ENCODE data around the gene IL6R.

DNA sequence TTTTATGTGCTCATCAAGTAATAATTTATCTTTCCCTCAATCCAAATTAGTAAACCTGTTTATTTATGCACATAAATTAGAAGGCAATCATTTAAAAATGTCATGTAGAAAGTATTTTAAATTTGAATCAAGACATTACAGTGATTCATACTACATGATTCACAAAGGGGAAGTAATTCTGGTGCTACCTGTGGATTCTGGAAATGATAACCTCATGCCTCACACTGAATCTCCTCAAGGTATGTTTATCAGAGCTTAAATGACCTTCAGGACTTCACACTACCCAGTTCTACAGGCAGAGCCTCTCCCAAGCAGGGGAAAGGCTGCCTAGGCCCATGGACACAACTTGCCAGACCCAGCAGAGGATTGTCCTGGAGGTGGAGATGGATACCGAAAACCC is 71.6 kb downstream of the IL6R start:
- TF ChIP-seq, protein P1, sequence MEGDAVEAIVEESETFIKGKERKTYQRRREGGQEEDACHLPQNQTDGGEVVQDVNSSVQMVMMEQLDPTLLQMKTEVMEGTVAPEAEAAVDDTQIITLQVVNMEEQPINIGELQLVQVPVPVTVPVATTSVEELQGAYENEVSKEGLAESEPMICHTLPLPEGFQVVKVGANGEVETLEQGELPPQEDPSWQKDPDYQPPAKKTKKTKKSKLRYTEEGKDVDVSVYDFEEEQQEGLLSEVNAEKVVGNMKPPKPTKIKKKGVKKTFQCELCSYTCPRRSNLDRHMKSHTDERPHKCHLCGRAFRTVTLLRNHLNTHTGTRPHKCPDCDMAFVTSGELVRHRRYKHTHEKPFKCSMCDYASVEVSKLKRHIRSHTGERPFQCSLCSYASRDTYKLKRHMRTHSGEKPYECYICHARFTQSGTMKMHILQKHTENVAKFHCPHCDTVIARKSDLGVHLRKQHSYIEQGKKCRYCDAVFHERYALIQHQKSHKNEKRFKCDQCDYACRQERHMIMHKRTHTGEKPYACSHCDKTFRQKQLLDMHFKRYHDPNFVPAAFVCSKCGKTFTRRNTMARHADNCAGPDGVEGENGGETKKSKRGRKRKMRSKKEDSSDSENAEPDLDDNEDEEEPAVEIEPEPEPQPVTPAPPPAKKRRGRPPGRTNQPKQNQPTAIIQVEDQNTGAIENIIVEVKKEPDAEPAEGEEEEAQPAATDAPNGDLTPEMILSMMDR (IDR thresholded peaks at IDR 0.05): no peak
- no peak for TF ChIP-seq POLR2A (IDR thresholded peaks at IDR 0.05)
